MM.1S (cell line): ENCODE measurements around the gene CCDC14.

Experiments used
- EZH2 ChIP-seq: fragments of 300-600 bp; sonication (generic); optimal IDR thresholded peaks from 2 replicates; pipeline ENCODE3; 2017; ENCODE audit warnings: low read depth, mild to moderate bottlenecking, antibody characterized with exemption, low read length, mixed read lengths
- EZH2phosphoT487 ChIP-seq: fragments of 300-600 bp; sonication (generic); IDR thresholded peaks from 2 replicates; pipeline ENCODE4 v1.6.1; 2018; ENCODE audit warnings: antibody characterized with exemption, low read length
- TF ChIP-seq, protein P1 (sequence below): fragments of 300-600 bp; sonication (generic); IDR thresholded peaks from 2 replicates; pipeline ENCODE4 v1.5.1; 2016; ENCODE audit warnings: antibody characterized with exemption, low read length, mixed read lengths

DNA sequence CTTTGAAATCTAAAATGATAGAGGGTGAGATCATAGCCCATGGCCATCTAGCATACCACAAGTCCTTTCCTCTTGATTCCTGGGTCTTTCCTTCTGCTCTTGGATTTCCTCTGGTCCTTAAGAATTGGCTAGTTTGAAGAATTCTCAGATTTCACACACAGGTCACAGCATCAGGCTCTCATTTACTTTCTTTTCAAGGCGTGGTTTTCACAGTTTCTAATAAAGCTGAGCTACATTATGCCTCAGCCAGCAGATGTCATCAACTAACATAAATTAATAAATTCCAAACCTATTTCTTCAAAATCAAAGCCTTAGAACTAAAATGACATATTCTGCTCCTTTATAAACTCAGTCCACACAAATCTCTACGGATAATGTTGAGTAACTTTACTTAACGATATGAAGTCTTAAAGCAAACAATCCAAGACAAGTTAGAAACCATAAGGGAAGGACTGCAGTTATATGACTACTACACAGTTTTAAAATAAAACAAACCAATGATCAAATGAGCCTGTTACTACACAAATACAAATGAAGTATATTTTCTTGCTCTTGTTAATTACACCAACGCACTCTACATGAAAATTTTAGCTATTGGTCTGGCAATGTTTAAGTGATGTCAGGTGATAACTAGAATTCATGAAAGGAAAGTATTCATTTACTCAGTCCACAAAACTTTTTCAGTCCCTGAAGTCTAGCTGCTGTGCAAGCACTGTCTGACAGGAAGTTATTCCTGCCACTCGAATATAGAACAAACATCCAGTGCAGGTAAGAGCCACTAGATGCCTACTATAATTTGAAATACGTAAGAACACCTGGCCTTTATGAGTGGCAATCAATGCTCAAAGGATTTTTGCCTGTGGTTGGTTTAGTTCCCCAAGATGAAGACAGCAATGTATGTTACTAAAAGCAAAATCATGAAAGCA, 9.2 kb downstream of the CCDC14 start:
- TF ChIP-seq, protein P1, sequence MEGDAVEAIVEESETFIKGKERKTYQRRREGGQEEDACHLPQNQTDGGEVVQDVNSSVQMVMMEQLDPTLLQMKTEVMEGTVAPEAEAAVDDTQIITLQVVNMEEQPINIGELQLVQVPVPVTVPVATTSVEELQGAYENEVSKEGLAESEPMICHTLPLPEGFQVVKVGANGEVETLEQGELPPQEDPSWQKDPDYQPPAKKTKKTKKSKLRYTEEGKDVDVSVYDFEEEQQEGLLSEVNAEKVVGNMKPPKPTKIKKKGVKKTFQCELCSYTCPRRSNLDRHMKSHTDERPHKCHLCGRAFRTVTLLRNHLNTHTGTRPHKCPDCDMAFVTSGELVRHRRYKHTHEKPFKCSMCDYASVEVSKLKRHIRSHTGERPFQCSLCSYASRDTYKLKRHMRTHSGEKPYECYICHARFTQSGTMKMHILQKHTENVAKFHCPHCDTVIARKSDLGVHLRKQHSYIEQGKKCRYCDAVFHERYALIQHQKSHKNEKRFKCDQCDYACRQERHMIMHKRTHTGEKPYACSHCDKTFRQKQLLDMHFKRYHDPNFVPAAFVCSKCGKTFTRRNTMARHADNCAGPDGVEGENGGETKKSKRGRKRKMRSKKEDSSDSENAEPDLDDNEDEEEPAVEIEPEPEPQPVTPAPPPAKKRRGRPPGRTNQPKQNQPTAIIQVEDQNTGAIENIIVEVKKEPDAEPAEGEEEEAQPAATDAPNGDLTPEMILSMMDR: no peak
- TF ChIP-seq EZH2: no peak
- no peak for TF ChIP-seq EZH2phosphoT487
